IMR-90 (cell line): Measurements from ENCODE around the gene P4HA2.

ENCODE experiments used
- CHD1 ChIP-seq: IDR thresholded peaks from 2 replicates; pipeline ENCODE4 v1.6.1; 2012; ENCODE audit warnings: low read depth, low read length, improper control_type of control experiment
- FOS ChIP-seq: fragments of 150-350 bp; IDR thresholded peaks from 2 replicates; pipeline ENCODE4 v1.6.1; 2016; ENCODE audit warnings: low read depth, low read length
- MXI1 ChIP-seq: IDR thresholded peaks from 2 replicates; pipeline ENCODE4 v1.6.1; 2012; ENCODE audit warnings: low read depth, mild to moderate bottlenecking, low read length, moderate library complexity, borderline replicate concordance
- POLR2A ChIP-seq: IDR thresholded peaks from 2 replicates; pipeline ENCODE4 v1.6.1; 2012; ENCODE audit warnings: mild to moderate bottlenecking, low read depth, low read length
- RAD21 ChIP-seq: IDR thresholded peaks from 2 replicates; pipeline ENCODE4 v1.6.1; 2012; ENCODE audit warnings: low read length, improper control_type of control experiment
- TF ChIP-seq, protein P1 (sequence below): conservative IDR thresholded peaks from 2 replicates; pipeline ENCODE4 v1.5.1; 2012; ENCODE audit warnings: mild to moderate bottlenecking, low read depth, low read length, improper control_type of control experiment

DNA sequence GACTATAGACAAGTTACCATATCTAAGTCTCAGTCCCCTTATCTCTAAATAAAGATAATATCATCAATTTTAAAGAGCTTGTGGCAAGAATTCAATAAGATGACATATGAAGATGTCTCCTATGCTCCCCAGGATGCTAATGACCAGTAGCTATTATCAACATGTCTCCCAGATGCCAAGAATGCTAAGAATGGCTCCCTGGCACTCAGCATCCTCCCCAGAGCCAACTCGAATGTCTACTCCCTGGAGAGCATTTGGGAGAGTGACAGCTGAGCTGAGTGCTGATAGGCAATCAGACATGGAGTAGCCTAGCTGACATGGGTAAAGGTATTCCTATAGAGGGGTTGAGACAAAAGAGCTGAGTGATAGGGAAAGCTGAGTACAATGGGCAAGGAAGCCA, 15.9 kb downstream of the P4HA2 start:
- no peak for TF ChIP-seq POLR2A
- TF ChIP-seq, protein P1, sequence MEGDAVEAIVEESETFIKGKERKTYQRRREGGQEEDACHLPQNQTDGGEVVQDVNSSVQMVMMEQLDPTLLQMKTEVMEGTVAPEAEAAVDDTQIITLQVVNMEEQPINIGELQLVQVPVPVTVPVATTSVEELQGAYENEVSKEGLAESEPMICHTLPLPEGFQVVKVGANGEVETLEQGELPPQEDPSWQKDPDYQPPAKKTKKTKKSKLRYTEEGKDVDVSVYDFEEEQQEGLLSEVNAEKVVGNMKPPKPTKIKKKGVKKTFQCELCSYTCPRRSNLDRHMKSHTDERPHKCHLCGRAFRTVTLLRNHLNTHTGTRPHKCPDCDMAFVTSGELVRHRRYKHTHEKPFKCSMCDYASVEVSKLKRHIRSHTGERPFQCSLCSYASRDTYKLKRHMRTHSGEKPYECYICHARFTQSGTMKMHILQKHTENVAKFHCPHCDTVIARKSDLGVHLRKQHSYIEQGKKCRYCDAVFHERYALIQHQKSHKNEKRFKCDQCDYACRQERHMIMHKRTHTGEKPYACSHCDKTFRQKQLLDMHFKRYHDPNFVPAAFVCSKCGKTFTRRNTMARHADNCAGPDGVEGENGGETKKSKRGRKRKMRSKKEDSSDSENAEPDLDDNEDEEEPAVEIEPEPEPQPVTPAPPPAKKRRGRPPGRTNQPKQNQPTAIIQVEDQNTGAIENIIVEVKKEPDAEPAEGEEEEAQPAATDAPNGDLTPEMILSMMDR: no peak
- no peak for TF ChIP-seq MXI1
- TF ChIP-seq FOS: no peak
- no peak for TF ChIP-seq RAD21
- TF ChIP-seq CHD1: no peak
